ENCODE measurements around the gene USP22.
"Not testable (repeated sequence)": the region's sequence is repeated elsewhere in the genome, so short reads cannot be mapped to it uniquely, and the experiment has no call there.

The USP22 gene

DNA sequence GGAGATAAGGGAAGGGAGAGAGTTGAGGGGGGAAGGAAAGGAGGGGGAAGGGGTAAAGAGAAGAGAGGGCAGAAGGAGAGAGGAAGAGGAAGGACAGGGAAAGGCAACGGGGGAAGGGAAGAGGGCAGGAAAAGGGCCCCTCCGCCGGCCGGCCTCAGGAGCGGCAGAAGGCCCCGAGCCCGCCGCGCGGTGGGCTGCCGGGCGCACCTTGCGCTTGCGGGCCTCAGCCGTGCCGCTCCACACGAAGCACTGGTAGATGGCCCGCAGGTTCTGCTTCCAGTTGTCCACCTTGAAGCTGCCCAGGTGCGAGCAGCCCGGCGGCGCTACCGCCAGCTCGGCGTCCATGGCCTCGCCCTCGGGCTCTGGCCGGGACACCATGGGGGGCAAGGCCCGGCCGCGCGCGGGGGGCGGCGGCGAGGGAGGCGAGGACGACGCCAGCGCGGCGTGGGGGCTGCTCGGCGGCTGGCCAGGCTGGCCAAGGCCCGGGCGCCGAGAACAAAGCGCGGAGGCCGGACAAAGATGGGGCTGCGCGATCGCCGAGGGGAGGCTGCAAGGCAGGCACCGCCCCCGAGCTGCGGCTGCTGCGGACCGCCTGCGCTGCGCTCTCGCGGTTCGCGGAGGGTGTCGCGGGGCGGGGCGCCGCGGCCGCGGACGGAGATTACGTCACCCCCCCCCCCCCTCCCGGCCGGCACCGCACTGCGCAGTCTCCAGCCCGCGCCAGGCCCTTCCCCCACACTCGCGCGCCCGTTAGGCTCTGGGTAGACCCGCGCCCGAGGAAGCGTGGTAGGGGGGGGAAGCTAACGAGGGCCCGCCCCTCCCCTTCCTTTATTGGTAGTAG, at the start of gene USP22:
TSS of gene USP22 (minus strand) at position 554 of the 838 bp plus-strand sequence. CDS start at position 378, 176 bp downstream.
- no peak for DNase-seq (ENCODE audit: low read depth in 2 of 2)

DNA sequence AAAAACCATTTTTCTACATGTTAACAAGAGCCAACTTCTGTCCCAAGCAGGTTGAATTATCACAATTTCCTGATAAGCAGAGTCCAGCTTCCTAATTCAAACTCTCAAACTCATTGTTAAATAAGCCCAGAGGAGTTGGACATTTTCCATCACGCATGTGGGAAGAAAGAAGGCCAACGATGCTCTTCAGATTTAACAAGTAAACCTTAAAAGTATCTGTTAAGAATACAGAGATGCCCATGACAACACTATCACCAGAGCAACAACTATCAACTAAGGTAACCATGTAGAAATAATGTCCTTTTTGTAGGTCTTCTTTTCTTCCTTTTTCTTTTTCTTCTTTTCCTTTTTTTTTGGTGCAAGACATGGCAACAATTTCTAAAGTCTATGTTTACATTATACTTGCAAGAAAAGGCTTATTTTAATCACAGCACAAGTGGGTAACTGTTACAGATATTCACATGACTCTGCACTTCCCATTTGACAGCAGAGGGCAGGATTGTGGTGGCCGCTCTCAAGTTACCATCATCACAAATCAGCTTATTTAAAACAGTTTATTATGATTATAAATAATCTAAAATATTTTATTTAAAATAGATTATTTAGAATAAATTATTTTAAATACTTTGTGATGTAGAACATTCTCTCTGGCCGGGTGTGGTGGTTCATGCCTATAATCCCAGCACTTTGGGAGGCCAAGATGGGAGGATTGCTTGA, 48.2 kb upstream of the USP22 start:
- DNase-seq (ENCODE audit: low read depth in 2 of 2), result no peak

DNA sequence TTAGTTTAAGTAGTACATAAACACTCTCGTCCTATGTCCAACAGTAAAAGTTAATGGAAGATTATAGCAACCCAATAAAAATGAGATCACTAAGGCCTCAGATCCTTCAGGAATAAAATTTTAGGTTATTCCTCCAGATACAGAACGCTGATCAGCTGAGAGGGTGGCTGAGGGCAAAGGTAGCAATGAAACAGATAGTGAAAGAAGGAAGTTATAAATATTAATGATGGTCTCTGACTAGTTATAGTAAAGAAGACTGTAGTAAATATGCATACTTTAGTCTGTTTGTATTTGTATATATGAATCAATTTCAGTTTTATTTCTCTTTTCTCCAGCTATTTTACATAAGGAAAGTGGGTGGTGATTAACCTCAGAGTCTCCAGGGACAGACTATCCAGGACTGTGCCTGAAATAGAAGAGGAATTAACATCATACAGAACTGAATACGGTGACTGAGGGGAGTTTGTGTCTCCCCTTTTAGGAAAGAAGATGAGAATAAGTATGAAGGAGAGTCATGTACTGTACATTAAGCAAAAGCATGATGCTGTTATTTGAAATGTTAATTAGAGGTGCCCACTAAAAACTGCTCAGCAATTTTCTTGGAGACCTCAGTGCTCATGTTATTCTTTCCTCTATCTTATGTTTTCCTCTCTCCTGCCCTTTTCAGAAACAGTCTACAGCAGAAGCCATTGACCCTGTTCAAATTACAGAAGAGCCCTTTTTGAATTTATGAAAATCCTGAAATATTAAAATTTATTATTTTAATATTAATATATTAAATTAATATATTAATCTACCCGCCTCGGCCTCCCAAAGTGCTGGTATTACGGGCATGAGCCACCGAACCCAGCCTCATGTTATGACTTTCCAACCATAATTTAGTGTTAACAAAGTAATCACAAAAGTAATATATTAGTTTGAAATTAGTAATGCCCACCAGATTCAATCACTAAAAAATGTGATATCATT, 47.4 kb upstream of the USP22 start:
- DNase-seq (ENCODE audit: low read depth in 2 of 2), result no peak

DNA sequence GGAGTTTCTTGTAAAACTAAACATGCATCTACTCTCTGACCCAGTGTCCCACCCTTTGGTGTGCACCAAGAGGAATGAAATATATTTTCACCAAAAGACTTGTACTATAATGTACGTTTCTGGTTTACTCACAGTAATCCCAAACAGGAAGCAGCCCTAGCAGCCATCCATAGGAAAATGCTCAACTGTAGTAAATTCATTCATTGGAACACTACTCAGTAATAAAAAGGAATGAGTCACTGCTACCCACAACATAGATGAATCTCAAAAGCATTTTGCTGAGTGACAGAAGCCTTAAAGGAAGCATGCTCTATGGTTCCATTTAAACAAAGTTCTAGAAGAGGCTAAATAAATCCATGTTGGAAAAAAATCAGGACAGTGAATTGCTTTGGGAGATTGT, 46.3 kb upstream of the USP22 start:
- DNase-seq (ENCODE audit: low read depth in 2 of 2), result no peak

DNA sequence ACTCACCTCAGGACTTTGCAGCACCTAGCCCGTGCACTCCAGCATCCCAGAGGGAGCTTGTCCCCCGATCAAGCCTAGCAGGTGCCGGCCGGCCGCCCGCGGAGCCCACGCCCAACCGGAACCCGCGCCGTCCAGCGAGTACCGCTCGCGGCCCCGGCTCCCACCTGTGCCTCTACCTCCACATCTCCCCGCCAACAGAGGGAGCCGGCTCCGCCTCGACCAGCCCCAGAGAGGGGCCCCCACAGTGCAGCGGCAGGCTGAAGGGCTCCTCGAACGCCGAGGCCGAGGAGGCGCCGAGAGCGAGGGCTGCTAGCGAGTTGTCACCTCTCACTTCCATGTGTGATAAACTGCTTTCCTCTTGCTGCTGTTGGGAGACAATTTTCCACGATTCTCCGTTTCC, 42.9 kb upstream of the USP22 start:
- no peak for DNase-seq (ENCODE audit: low read depth in 2 of 2)

DNA sequence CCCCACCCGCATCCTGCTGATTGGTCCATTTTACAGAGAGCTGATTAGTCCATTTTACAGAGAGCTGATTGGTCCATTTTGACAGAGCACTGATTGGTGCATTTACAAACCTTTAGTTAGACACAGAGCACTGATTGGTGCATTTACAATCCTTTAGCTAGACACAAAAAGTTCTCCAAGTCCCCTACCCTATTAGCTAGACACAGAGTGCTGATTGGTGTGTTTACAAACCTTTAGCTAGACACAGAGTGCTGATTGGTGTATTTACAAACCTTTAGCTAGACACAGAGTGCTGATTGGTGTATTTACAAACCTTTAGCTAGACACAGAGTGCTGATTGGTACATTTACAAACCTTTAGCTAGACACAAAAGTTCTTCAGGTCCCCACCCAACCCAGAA, 42.5 kb upstream of the USP22 start:
- DNase-seq (ENCODE audit: low read depth in 2 of 2), result not testable (repeated sequence)

DNA sequence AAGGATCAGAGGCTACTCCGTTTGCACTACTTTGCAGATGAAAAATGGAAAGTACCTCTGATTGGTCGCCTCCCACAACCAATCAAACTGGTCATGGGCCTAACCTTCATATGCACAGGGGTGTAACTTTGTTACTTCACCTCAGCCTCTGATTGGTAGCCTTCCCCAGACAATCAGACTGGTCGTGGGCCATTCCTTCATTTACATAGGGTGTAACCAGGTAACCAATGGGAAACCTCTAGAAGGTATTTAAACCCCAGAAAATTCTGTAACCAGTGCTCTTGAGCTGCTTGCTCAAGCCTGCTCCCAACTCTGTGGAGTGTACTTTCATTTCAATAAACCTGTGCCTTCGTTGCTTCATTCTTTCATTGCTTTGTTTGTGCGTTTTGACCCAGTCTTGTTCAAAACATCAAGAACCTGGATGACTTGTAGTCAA, 39.2 kb upstream of the USP22 start:
- DNase-seq (ENCODE audit: low read depth in 2 of 2), result no peak

DNA sequence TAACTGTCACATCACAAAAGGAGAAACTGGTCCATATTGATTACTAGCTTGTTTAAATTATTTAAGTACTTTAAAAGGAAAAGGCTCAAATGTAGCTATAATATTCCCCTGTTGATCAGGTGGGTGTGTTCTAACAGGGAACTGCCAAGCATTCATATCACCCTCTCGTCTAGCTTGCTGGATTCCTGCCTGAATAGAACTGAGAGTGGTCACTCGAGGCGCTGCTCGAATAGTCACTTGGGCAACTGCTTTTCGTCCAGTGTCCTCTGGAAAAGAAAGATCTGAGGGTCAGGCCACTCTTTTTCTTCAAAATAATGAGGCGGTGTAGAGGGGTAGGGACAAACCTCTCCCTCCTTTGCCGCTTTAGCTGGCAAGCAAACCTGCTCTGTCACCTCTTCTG, 36.4 kb upstream of the USP22 start:
- DNase-seq (ENCODE audit: low read depth in 2 of 2), result no peak

DNA sequence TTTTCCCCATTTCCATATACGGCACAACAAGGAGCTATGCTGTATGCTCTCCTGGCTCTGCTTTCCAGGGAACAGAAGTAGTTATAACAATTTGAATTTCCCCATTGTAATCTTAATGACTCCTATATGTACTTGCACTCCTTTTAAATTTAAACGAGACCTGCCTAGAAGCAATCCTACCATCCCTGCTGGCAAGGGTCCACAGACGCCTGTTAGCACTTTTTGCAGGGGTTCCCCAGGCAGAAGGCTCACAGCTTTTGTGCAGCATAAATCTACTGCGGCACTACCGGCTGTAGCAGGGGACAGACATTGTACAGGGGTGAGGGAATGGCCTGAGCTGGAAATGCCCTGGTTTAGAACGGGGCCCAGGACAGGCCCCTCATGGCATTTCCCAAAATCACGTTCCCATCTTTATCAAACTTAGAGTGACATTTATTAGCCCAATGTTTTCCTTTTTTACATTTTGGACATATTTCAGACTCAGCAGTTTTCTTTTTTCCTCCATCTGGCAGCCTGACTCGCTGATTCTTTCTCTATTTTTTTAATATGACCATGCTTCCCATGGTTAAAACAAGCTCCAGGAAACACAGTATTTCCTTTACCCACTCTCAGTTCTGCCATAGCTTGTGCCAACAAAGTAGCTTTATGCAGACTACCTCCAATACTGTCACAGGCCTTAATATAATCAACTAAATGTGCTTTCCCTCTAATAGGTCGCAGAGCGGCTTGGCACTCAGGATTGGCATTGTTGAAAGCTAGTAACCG, 35.4 kb upstream of the USP22 start:
- no peak for DNase-seq (ENCODE audit: low read depth in 2 of 2)

DNA sequence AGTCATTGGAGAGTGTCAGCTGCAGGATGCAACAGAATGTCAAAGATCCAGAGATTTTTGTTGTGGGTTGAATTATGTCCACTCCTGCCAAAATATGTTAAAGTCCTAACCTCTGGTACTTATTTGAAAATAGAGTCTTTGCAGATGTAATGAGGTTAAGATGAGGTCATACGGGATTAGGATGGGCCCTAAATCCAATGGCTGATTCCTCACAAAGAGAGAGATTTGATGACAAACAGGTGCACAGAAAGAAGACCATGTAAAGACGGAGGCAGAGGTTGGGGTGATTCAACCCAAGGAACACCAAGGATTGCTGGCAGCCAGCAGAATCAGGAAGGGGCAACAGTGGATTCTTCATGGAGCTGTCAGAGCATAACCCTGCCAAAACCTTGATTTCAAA, 34.5 kb upstream of the USP22 start:
- DNase-seq (ENCODE audit: low read depth in 2 of 2), result no peak

DNA sequence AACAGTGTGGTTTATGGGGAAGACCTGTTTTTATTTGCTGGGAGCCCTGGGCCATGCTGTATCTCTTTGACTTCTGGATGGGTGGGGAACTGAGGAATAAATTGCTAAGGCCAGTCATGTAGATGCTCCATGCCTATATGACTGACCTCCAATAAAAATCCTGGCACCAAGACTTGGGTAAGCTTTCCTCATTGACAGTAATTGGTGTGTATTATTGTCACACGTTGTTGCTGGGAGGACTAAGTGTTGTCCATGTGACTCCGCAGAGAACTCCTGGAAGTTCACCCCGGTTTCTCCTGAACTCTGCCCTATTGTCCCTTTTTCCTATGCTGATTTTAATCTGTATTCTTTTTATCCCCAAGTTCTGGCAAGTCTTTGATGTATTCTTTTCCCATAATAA, 33.4 kb upstream of the USP22 start:
- no peak for DNase-seq (ENCODE audit: low read depth in 2 of 2)

DNA sequence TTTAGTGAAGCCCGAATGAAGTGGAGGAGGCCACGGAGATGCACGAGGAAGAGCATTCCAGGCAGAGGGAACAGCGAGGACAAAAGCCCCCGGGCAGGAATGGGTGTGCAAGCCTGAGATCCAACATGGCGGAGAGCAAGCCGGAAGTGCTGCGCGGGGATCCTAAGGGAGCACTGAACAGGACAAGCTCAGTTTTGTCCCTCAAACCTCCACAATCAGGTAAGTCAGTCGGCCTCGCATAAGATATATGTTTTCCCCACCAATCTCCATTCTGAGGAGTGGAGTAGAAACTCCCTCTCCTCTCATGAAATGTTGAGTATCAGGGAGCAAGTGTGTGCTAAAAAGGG, 32.9 kb upstream of the USP22 start:
- DNase-seq (ENCODE audit: low read depth in 2 of 2), result no peak

DNA sequence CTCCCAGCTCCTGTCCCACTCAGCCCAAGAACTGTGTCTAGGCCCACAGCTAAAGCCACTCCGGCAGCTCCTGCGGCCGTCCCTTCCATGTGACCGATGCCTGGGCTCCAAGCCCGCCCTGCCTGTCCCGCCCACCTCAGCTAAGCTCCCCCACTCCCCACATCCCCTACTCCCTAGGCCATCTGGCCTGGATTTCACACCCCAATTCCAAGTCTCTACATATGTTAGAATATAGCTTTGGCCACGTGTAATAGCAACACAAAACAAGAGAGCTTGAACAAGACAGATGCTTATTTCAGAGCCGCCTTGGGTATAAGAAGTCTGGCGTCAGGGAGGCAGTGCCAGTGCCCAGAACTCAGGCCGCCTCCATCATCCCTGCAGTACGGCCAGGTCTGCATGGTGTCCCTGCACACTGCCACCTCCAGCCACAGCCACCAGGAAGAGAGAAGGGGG, 30.0 kb upstream of the USP22 start:
- DNase-seq (ENCODE audit: low read depth in 2 of 2), result no peak

DNA sequence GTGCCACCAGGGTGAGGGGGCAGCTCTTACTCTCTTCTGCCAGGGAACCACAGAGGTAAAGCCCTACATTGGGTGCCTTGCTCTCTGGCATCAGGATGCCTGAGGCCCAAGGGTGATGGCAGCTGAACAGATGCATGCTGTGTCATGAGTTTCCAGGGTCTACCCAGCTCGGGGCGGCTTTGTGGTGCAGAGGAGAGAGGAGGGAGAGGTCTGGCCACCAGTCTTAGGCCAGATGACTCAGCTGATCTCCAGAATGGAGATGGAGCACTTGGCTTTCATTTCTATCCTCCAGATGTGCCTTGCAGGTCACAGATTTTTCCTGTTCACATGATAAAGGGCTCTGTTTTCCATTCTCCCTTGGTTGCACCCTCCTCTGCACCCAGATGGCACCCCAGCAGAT, 23.6 kb upstream of the USP22 start:
- DNase-seq (ENCODE audit: low read depth in 2 of 2), result no peak

DNA sequence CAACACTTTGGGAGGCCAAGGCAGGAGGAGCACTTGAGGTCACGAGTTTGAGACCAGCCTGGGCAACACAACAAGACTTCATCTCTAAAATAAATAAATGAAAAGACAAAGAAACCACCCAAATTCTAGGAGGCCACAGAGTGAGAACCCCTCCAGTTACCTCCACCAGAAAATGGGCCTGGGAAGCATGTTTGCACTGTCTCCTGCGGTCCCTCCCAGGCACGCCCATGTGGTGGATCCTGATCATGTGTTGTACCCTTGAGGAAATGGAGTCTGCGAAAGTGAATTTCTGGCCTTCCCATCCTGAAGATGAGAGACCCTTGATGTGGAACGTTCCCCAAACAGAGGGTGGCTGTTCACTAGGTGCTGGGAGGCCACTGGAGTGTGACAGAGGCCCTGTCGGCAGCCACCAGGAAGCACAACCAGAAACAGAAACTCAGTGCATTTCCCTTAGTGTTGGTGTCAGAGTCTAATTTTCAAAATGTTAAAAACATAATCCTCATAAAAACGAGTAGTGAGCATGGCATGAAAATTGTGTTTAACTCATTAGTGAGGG, 19.2 kb upstream of the USP22 start:
- DNase-seq (ENCODE audit: low read depth in 2 of 2), result no peak

DNA sequence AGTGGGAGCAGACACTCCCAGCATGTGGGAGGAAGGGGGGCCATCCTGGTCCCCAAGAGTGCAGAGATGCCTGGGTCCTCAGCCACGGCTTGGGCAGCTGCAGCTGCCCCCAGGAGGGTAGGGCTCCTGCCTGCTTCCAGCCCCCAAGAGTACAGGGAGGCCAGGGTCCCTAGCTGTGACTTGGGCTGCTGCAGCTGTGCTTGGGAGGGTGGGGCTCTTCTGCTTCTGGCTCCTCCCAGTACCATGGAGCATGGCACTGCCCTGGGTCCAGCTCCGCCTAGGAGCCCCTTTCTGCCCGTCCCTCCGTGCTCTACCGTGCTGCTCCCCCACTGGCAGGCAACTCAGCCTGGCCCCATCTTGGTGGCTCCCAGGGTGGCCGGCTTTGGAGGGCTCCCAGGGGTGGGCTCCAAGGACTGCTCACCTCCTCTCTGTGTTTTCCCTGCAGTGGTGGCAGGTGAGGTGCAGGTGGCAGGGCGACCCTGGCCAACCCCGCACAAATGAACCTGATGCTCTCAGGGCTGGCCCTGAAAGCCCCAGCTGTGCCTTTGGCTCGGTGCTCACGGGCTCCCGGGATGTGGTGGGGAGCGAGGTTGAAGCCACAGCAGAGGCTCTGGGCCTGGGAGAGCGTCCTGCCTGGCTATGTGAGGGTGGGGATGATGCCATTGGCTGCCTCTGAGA, 18.5 kb upstream of the USP22 start:
- no peak for DNase-seq (ENCODE audit: low read depth in 2 of 2)

DNA sequence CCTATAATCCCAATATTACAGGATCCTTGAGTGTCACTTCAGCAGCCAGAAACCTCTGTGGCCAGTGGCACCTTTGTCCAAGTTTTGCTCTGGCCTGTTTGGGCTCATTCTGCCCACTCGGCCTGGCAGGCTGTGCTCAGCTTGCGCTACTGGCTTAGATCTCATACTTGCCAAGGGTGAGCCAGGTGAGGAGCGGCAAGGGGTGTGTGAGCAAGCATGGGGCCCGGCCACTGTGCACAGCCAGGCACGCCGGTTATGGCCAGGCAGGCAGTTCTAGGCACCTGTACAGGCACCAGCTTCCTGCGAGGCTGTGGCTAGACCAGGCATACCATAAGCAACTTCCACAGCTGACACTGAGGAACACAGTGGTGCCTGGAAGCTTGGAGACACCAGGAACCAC, 16.9 kb upstream of the USP22 start:
- no peak for DNase-seq (ENCODE audit: low read depth in 2 of 2)

DNA sequence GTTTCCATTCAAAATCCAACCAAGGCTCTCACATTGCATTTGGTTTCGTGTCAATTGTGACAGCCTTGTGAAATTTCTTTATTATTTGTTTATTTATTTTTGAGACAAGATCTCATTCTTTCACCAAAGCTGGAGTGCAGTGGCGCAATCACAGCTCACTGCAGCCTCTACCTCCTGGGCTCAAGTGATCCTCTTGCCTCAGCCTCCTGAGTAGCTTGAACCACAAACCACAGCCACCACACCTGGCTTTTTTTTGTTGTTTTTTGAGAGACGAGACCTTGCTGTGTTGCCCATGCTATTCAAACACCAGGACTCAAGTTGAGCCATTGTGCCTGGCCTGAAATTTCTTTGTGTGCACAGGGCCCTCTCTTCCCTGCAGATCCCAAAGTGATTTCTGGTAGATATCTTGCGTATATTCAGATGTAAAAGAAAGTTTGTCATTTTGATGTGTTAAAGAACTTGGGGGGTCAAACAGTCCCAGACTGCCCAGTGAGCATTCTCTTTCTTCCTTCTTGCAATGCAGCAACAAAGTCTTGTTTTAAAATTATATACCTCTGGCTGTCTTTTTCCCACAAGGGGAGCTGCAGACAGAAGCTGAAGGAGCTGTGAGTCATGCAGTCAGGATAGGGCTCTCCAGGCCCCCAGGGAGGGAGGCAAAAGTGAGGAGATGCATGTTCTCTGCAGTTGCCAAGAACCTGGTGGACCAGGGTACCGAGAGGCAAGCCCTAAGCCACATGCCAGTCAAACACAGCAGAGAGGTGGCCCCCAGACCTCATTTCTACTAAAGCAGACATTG, 15.5 kb upstream of the USP22 start:
- DNase-seq (ENCODE audit: low read depth in 2 of 2), result no peak

DNA sequence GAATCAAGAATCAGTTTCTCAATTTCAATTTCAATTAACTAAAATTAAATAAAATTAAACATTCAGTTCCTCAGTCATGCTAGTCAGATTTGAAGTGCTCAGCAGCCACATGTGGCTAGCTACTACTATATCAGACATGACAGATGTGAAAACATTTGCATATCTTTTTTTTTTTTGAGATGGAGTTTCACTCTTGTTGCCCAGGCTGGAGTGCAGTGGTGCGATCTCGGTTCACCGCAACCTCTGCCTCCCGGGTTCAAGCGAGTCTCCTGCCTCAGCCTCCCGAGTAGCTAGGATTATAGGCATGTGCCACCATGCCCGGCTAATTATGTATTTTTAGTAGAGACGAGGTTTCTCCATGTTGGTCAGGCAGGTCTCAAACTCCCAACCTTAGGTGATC, 10.2 kb upstream of the USP22 start:
- not testable (repeated sequence) for DNase-seq (ENCODE audit: low read depth in 2 of 2)

DNA sequence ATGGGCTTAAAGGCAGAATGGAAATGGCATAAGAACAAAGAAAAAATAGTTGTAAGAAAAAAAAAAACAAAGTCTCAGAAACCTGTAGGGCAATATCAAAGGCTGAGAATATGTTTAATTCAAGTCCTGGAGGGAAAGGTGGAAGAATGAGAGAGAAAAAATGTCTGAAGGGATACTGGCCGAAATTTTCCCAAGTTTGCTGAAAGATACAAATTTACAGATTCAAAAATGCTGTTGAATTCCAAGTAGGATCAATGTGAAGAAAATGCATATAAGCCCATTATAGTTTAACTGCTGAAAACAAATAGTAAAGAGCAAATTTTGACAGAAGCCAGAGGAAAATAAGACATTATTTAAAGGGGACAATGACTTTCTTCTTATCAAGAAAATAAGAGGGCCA, 6.6 kb upstream of the USP22 start:
- DNase-seq (ENCODE audit: low read depth in 2 of 2), result no peak
